GM12864 (cell line): ENCODE data around the gene WAC.
"Not testable (repeated sequence)": the region's sequence is repeated elsewhere in the genome, so short reads cannot be mapped to it uniquely, and the experiment has no call there.

Source experiments
- DNase-seq: peaks from one replicate; pipeline ENCODE4 v3.0.0-alpha.2; 2011; ENCODE audit warnings: low read depth
- H3K4me3 ChIP-seq: 2 replicates; pipeline ENCODE4 v1.5.1; 2011; ENCODE audit warnings: mild to moderate bottlenecking, low read depth, low read length, control low read depth
- CTCF ChIP-seq: IDR thresholded peaks from 2 replicates; pipeline ENCODE4 v1.5.1; 2011; ENCODE audit warnings: low read depth, mild to moderate bottlenecking, moderate library complexity, low read length, control low read depth, inconsistent platforms; ENCODE audit errors: missing control alignments

WAC gene

GRCh38 chr10:28509286-28509685 is 23.6 kb upstream of the WAC start:
- no peak for DNase-seq
- no peak overlapping the region for H3K4me3 ChIP-seq
- TF ChIP-seq CTCF: no peak

- TF ChIP-seq CTCF: no peak
- DNase-seq: no peak
- no peak overlapping the region for H3K4me3 ChIP-seq
Measured at GRCh38 chr10:28514648-28515047, 18.3 kb upstream of the WAC start.

- no peak overlapping the region for H3K4me3 ChIP-seq
- TF ChIP-seq CTCF: no peak
- DNase-seq: no peak
Measured at GRCh38 chr10:28520346-28520745, 12.6 kb upstream of the WAC start.

GRCh38 chr10:28520828-28521227 is 12.1 kb upstream of the WAC start:
- not testable (repeated sequence) for H3K4me3 ChIP-seq, DNase-seq

- not testable (repeated sequence) for H3K4me3 ChIP-seq, DNase-seq
Measured at GRCh38 chr10:28521961-28522360, 11.0 kb upstream of the WAC start.

GRCh38 chr10:28523725-28524252 is 9.1 kb upstream of the WAC start:
- DNase-seq: no peak
- no peak for TF ChIP-seq CTCF
- H3K4me3 ChIP-seq: no peak overlapping the region

- H3K4me3 ChIP-seq: no peak overlapping the region
- no peak for DNase-seq
- no peak for TF ChIP-seq CTCF
Measured at GRCh38 chr10:28530751-28531150, 2.2 kb upstream of the WAC start.

GRCh38 chr10:28533186-28533564 is 257 bp downstream of the WAC start:
- TF ChIP-seq CTCF: no peak
- no peak for DNase-seq
- peak overlapping the region; percentile 58 for H3K4me3 ChIP-seq
